ENCODE measurements around the gene USP4.

USP4 gene

GRCh38 chr3:49294343-49294742, 45.5 kb downstream of the USP4 start:
- no peak for DNase-seq

GRCh38 chr3:49283997-49284396, 55.9 kb downstream of the USP4 start:
- no peak for DNase-seq

GRCh38 chr3:49279376-49279775, 60.5 kb downstream of the USP4 start:
- no peak for DNase-seq

DNA sequence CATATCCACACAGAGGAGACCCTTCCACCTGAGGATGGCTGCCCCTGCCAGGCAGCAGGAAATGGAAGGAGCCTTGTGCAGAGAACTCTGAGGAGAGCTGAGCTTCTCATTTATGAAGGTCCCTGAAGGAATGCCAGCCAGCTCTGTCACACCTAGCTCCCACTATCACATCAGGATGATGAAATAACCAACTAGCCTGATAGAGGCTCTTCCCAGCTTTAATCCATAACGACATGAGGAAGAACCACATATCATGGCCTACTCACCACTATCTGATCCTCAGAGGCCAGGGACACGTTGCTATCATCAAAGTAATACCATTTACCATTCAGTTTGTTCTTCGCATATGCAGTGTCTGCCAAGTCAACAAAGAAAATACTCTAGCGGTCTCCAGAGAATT, 61.3 kb downstream of the USP4 start:
- DNase-seq, result no peak

DNA sequence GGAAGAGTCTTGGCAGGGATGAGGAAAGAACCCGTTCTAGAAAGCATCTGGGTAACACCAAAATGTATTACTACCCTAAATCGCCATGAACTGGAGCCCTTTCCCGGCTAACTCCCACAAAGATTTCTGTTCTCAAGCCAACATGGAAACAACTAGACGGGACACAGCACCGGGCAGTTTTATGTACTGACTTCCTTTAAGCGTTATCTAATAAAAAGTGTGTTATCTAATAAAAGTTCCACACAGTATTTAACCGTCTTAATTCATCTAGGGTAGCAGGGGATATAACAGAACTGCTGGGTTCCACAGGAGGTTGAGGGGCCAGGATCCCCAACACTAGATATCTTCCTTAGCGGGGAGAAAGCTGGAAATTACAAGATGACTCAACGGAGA, 62.5 kb downstream of the USP4 start:
- DNase-seq, result no peak

- no peak for DNase-seq
Observed at GRCh38 chr3:49276475-49277382, 63.1 kb downstream of the USP4 start, which contains the start of gene C3orf62. C3orf62 (minus strand) TSS chr3:49277232; CDS start chr3:49276872, 360 bp downstream.

- no peak for DNase-seq
Observed at GRCh38 chr3:49273825-49274532, 65.9 kb downstream of the USP4 start.

GRCh38 chr3:49271047-49271446, 68.8 kb downstream of the USP4 start:
- no peak for DNase-seq

DNA sequence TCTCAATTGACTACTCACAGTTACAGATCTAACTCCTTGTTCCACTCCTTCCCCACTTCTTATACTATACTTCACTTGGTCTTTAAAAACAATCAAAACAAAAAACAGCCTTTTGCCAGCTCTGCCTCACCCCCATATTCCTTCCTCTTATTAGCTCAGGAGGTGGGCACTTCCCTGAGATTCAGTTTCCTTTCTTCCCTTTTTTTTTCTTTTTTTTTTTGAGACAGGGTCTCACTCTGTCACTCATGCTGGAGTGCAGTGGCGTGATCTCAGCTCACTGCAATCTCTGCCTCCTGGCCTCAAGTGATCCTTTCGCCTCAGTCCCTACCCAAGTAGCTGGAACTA, 69.7 kb downstream of the USP4 start:
- no peak for DNase-seq

- DNase-seq, result no peak
Observed at GRCh38 chr3:49269443-49270155, 70.3 kb downstream of the USP4 start.

GRCh38 chr3:49266410-49267095, 73.3 kb downstream of the USP4 start:
- no peak for DNase-seq

GRCh38 chr3:49265661-49266386, 74.0 kb downstream of the USP4 start:
- no peak for DNase-seq

GRCh38 chr3:49263159-49263889, 76.5 kb downstream of the USP4 start:
- no peak for DNase-seq

- DNase-seq, result no peak
Observed at GRCh38 chr3:49260806-49261324, 79.0 kb downstream of the USP4 start.

DNA sequence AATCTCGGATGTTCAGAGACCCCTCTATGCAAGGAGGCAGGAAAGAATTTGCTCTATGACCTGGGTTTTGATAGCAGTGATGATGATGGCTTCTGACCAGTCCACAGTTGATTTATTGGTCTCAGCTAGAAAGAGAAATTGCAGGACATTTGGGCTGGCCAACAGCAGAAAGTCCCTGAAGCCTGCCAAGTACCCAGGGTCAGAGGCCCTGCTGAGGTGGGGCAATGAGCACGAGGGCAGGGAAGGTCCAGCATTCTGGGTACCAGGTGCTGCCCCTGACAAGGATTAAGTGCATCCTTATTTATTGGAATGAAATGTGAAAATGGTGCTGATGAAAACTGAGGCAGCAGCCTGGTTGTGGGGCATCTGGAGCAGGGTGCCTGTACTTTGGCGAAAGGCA, 82.7 kb downstream of the USP4 start:
- no peak for DNase-seq

- DNase-seq, result no peak
Observed at GRCh38 chr3:49255718-49256511, 83.9 kb downstream of the USP4 start.

DNA sequence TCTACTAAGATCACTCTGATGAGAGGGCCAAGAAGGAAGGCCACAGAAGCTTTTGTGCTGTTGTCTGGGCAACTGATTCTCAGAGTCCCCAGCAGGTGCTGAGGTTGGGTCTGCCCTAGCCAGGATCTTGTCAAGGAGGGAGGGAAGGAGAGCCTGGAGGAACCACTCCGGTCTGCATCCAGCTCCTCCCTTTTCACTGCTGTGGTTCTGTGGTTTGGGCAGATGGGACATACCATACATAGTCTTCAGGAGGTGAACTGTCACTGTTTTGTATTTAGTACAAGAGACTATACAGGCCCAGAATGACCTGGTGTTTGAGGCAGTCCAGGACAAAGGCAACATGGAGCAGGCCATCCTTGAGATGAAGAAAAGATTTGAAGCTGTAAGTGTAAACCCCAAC, 84.7 kb downstream of the USP4 start:
- DNase-seq, result no peak

- DNase-seq, result no peak
Observed at GRCh38 chr3:49253512-49253911, 86.3 kb downstream of the USP4 start.

DNA sequence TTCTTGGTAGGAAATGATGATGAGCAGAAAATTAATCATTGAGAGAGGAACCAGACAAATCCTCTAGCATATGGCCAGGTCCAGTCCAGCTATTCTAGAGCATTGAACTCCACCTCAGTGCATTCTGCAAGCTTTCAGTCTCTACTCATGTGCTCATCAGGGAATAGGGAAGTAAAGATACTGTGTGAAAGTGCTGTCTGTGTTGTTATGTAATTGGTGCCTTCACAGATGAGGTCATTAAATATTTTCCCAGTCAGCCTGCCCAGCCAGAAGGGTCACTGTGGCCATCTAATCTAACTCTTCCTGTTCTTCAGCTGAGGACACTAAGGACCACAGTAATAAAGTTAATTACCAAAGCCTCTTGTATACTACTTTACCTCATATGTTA, 91.0 kb downstream of the USP4 start:
- no peak for DNase-seq

DNA sequence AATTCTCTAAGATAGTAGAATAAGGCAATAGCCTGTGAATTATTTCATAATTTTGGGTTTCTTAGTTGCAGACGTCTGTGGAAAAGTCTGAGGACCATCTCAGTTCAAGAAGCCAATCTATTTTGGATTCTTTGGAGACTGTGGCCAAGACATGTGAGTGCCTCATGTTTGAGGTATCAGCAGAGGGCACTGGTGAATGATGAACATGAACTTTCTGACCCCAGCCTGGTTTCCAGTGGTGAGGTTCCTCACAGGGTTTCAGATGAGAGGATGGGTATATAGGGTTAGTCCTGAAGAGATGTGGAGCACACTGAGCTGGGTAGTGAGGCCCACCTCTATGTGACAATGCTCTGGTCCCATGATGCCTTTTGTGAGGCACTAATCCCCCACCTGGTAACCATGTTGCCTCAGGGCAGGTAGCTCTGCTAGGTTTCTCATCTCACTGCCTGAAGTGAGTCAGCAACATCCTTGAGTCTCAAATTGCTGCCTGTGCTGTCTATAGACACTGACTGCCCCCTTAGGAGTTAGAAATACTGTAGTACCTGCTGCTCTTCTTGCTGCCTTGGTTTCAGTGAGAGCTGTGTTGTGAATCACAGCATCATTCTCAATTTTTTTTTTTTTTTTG, 95.2 kb downstream of the USP4 start:
- DNase-seq, result no peak
